GM12878 (cell line): ENCODE measurements around the gene NF1. TPM values are rescaled to one million over a fixed set of nuclear protein-coding genes. Genes with fewer than 3 reads are reported as not detected.

ENCODE experiments used
- DPF2 ChIP-seq: fragments of 450-650 bp; IDR thresholded peaks from 2 replicates; pipeline ENCODE4 v1.6.1; 2017; ENCODE audit warnings: mild to moderate bottlenecking
- ELK1 ChIP-seq: IDR thresholded peaks from 2 replicates; pipeline ENCODE4 v1.6.1; 2012; ENCODE audit warnings: low read depth, low read length, improper control_type of control experiment
- FOS ChIP-seq: IDR thresholded peaks from 3 replicates; pipeline ENCODE4 v1.6.1; 2011; ENCODE audit warnings: borderline replicate concordance; ENCODE audit not compliant: insufficient read length; ENCODE audit errors: extremely low read depth
- HDGF ChIP-seq: fragments of 450-650 bp; IDR thresholded peaks from 2 replicates; pipeline ENCODE4 v1.6.1; 2016; ENCODE audit warnings: antibody characterized with exemption
- JUND ChIP-seq: IDR thresholded peaks from 2 replicates; pipeline ENCODE4 v1.6.1; 2012; ENCODE audit warnings: low read depth, mild to moderate bottlenecking, low read length, improper control_type of control experiment, moderate library complexity
- KAT2A ChIP-seq: conservative IDR thresholded peaks from 2 replicates; pipeline ENCODE4 v1.6.1; 2011; ENCODE audit warnings: low read depth, low read length; ENCODE audit not compliant: control insufficient read depth
- KDM1A ChIP-seq: fragments of 200-600 bp; sonication (generic); IDR thresholded peaks from 2 replicates; pipeline ENCODE4 v1.6.1; 2016; ENCODE audit warnings: borderline replicate concordance
- MEF2B ChIP-seq: fragments of 450-650 bp; IDR thresholded peaks from 2 replicates; pipeline ENCODE4 v1.6.1; 2018; ENCODE audit warnings: mild to moderate bottlenecking, moderate library complexity; ENCODE audit not compliant: partially characterized antibody, poor library complexity, severe bottlenecking
- MXI1 ChIP-seq: fragments of 150-350 bp; IDR thresholded peaks from 2 replicates; pipeline ENCODE4 v1.6.1; 2011; ENCODE audit warnings: low read depth, mild to moderate bottlenecking, inconsistent platforms, low read length, improper control_type of control experiment
- MYC ChIP-seq: IDR thresholded peaks from 2 replicates; pipeline ENCODE4 v1.6.1; 2011; ENCODE audit warnings: mild to moderate bottlenecking, low read length, moderate library complexity, inconsistent platforms; ENCODE audit not compliant: insufficient read depth, insufficient replicate concordance, insufficient read length, severe bottlenecking
- NBN ChIP-seq: fragments of 450-650 bp; IDR thresholded peaks from 2 replicates; pipeline ENCODE4 v1.6.1; 2016
- POLR2AphosphoS5 ChIP-seq: IDR thresholded peaks from 2 replicates; pipeline ENCODE4 v1.6.1; 2011; ENCODE audit warnings: mild to moderate bottlenecking, low read length, inconsistent platforms
- STAT3 ChIP-seq: IDR thresholded peaks from 2 replicates; pipeline ENCODE4 v1.6.1; 2011; ENCODE audit warnings: low read depth, low read length, improper control_type of control experiment
- TCF12 ChIP-seq: IDR thresholded peaks from 2 replicates; pipeline ENCODE4 v1.6.1; 2011; ENCODE audit warnings: low read depth, mild to moderate bottlenecking, low read length
- USF1 ChIP-seq: IDR thresholded peaks from 2 replicates; pipeline ENCODE4 v1.6.1; 2011; ENCODE audit warnings: borderline replicate concordance, low read depth, mild to moderate bottlenecking, moderate library complexity, mixed read lengths, low read length; ENCODE audit not compliant: insufficient read depth; ENCODE audit errors: extremely low read length
- YBX1 ChIP-seq: fragments of 450-650 bp; IDR thresholded peaks from 2 replicates; pipeline ENCODE4 v1.6.1; 2016; ENCODE audit warnings: antibody characterized with exemption
- ZBTB11 ChIP-seq: fragments of 450-650 bp; formaldehyde crosslinking; IDR thresholded peaks from 2 replicates; pipeline ENCODE4 v1.5.0; 2022; ENCODE audit warnings: mild to moderate bottlenecking, missing genetic modification characterization
- ZNF24 ChIP-seq: fragments of 450-650 bp; IDR thresholded peaks from 2 replicates; pipeline ENCODE4 v1.6.1; 2017; ENCODE audit warnings: antibody characterized with exemption, mild to moderate bottlenecking
- ZZZ3 ChIP-seq: IDR thresholded peaks from 2 replicates; pipeline ENCODE4 v1.6.1; 2011; ENCODE audit warnings: low read depth; ENCODE audit not compliant: control insufficient read depth, insufficient read length
- polyA plus RNA-seq, 11 experiments: library from polyadenylated mRNA; depleted of rRNA in 4 of 11; unstranded in 6 of 11; stranded (reverse) in 5 of 11; fragments of >200 nt; fragmentation: Nextera tagmentation in 4 of 11; fragmentation: Illumina TruSeq in 1 of 11; extraction: Ambion mirVana in 4 of 11; extraction: Trizol in 1 of 11; gene quantifications; 1 replicate in 1 of 11; 2 replicates in 10 of 11; pipeline versions ENCODE4 v1.2.1 to v1.2.3, GENCODE V29; 2011 to 2016; ENCODE audit warnings: inconsistent platforms in 2 of 11, missing spikeins in 2 of 11, low read depth in 1 of 11
- total RNA-seq, 4 experiments: library from RNA; depleted of rRNA in 3 of 4; stranded (reverse); fragments of >200 nt in 3 of 4; fragmentation: Illumina TruSeq in 1 of 4; extraction: Trizol in 1 of 4; gene quantifications; 2 replicates each; pipeline versions ENCODE4 v1.2.1 to v1.2.3, GENCODE V29; 2013 to 2021
- TF ChIP-seq, protein P1 (sequence below): IDR thresholded peaks from 2 replicates; pipeline ENCODE4 v1.6.1; 2012; ENCODE audit warnings: low read depth, low read length, improper control_type of control experiment
- TF ChIP-seq, protein P2 (sequence below): IDR thresholded peaks from 2 replicates; pipeline ENCODE4 v1.6.1; 2012; ENCODE audit warnings: low read depth, low read length, improper control_type of control experiment
- TF ChIP-seq, protein P3 (sequence below): IDR thresholded peaks from 2 replicates; pipeline ENCODE4 v1.6.1; 2011; ENCODE audit warnings: borderline replicate concordance, low read depth, mild to moderate bottlenecking, moderate library complexity, low read length; ENCODE audit not compliant: insufficient read depth, poor library complexity, severe bottlenecking

The NF1 gene
- total and polyA plus RNA-seq, 10 of the 15 experiments (the other 5 are each of a cell fraction or from before 2014, with no cell fraction given) = 2.5 to 31.8 (median 16.6) TPM

DNA sequence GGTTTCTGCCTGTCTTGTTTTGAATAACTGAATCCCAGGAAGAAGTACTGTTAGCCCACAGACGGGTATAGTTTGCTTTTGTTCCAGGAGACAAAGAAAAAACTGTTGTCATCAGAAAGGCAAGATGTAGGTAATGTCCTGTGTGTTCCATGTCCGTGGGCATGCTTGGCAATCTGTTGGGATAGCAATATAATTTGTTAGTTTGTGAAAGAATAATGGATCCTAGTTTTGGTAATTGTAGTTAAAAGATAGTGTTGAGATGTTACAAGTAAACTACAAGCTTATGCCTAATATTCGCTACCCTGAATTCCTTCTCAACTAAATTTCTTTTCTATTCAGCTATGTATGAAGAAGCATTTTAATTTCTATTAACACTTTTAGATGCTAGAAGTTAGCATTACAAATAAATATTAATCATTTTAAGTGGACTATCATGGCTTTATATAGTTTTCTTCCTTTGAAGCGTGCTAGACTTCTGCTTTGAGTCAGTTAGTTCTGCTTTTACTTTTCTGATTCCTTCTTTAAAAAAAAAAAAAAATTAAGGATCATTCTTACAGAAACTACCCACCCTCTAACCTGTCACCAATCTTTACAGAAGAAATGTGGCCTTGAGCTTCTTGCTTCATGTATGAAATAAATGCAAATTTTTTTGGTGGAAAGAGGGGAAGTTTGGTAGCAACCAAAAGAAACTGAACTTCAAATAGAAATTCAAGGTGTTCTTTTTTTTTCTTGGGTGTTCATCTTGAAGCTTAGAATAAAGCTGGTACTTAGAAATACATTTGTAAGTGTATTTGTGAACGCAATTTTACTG is 224.3 kb downstream of the NF1 start (continued):
- TF ChIP-seq MYC = no peak
- no peak for TF ChIP-seq ELK1
- no peak for TF ChIP-seq ZZZ3
- TF ChIP-seq, protein P1, sequence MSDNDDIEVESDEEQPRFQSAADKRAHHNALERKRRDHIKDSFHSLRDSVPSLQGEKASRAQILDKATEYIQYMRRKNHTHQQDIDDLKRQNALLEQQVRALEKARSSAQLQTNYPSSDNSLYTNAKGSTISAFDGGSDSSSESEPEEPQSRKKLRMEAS = no peak; the same call in 1 of the 2 replicates
- TF ChIP-seq KAT2A = no peak
- TF ChIP-seq MXI1 = no peak
- TF ChIP-seq, protein P2, sequence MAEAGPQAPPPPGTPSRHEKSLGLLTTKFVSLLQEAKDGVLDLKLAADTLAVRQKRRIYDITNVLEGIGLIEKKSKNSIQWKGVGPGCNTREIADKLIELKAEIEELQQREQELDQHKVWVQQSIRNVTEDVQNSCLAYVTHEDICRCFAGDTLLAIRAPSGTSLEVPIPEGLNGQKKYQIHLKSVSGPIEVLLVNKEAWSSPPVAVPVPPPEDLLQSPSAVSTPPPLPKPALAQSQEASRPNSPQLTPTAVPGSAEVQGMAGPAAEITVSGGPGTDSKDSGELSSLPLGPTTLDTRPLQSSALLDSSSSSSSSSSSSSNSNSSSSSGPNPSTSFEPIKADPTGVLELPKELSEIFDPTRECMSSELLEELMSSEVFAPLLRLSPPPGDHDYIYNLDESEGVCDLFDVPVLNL = no peak
- TF ChIP-seq YBX1 = no peak
- TF ChIP-seq POLR2AphosphoS5 = no peak
- no peak for TF ChIP-seq TCF12
- peak; percentile 46; the same call in 1 of the 2 replicates for TF ChIP-seq JUND
- TF ChIP-seq USF1 = no peak
- TF ChIP-seq FOS = no peak
- no peak for TF ChIP-seq STAT3
- TF ChIP-seq, protein P3, sequence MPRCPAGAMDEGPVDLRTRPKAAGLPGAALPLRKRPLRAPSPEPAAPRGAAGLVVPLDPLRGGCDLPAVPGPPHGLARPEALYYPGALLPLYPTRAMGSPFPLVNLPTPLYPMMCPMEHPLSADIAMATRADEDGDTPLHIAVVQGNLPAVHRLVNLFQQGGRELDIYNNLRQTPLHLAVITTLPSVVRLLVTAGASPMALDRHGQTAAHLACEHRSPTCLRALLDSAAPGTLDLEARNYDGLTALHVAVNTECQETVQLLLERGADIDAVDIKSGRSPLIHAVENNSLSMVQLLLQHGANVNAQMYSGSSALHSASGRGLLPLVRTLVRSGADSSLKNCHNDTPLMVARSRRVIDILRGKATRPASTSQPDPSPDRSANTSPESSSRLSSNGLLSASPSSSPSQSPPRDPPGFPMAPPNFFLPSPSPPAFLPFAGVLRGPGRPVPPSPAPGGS = no peak
- TF ChIP-seq ZNF24 = peak; percentile 77
- 0 out of 2 replicates have a peak, but pooled peaks have one; percentile 18 for TF ChIP-seq NBN
- TF ChIP-seq ZBTB11 (CRISPR knock-in tag) = no peak
- no peak for TF ChIP-seq DPF2
- no peak for TF ChIP-seq KDM1A
- no peak for TF ChIP-seq MEF2B
- TF ChIP-seq HDGF = no peak
